Activated naive CD8-positive, alpha-beta T cell treated with anti-CD3 and anti-CD28 coated beads, Interleukin-2, amount 50 U/mL, for 24 hours (primary cell): ENCODE results near the gene ADAMTS7.

ENCODE experiments used
- ATAC-seq: fragments of 150-1000 bp; cut with Tn5 transposase; one replicate; pipeline ENCODE4 v1.10.0; 2021
- DNase-seq: peaks from one replicate; pipeline ENCODE4 v3.0.0; 2021
- H3K27ac Mint-ChIP-seq: one replicate; pipeline ENCODE4 v1.8.0; 2021; ENCODE audit warnings: mild to moderate bottlenecking, mixed read lengths
- H3K27me3 Mint-ChIP-seq: one replicate; pipeline ENCODE4 v1.8.0; 2021; ENCODE audit warnings: mixed read lengths
- H3K36me3 Mint-ChIP-seq: one replicate; pipeline ENCODE4 v1.8.0; 2021; ENCODE audit warnings: low read depth, mixed read lengths
- H3K4me1 Mint-ChIP-seq: one replicate; pipeline ENCODE4 v1.8.0; 2021; ENCODE audit warnings: mixed read lengths
- H3K4me3 Mint-ChIP-seq: one replicate; pipeline ENCODE4 v1.8.0; 2021; ENCODE audit warnings: mild to moderate bottlenecking, moderate library complexity, mixed read lengths
- H3K9me3 Mint-ChIP-seq: one replicate; pipeline ENCODE4 v1.8.0; 2021; ENCODE audit warnings: mixed read lengths

Gene ADAMTS7

GRCh38 chr15:78838489-78838888 is 27.2 kb upstream of the ADAMTS7 start:
- ATAC-seq (no peak), DNase-seq (no peak)
- Mint-ChIP-seq H3K4me1 (peaks cover 37% of the 10 kb centered on the region), H3K27ac (no peak overlapping the region), H3K36me3 (no peaks in the 10 kb centered on the region), H3K27me3 (no peaks in the 10 kb centered on the region), H3K9me3 (no peaks in the 10 kb centered on the region), H3K4me3 (no peak overlapping the region)

GRCh38 chr15:78837543-78837942 is 26.3 kb upstream of the ADAMTS7 start:
- peaks cover under 1% of the 10 kb centered on the region for H3K27me3 Mint-ChIP-seq
- H3K27ac Mint-ChIP-seq = no peak overlapping the region
- H3K9me3 Mint-ChIP-seq = no peaks in the 10 kb centered on the region
- no peak overlapping the region for H3K4me3 Mint-ChIP-seq
- H3K36me3 Mint-ChIP-seq = no peaks in the 10 kb centered on the region
- peaks cover 32% of the 10 kb centered on the region for H3K4me1 Mint-ChIP-seq
- DNase-seq = no peak
- no peak for ATAC-seq

- H3K9me3 Mint-ChIP-seq = no peaks in the 10 kb centered on the region
- no peak overlapping the region for H3K4me3 Mint-ChIP-seq
- H3K27me3 Mint-ChIP-seq = peaks cover 5% of the 10 kb centered on the region
- H3K4me1 Mint-ChIP-seq = peaks cover 28% of the 10 kb centered on the region
- ATAC-seq (no peak), DNase-seq (no peak)
- H3K36me3 Mint-ChIP-seq = no peaks in the 10 kb centered on the region
- no peak overlapping the region for H3K27ac Mint-ChIP-seq
These were observed 25.9 kb upstream of the ADAMTS7 start for GRCh38 chr15:78837131-78837530.

GRCh38 chr15:78836333-78836732 is 25.1 kb upstream of the ADAMTS7 start:
- H3K27ac Mint-ChIP-seq = no peak overlapping the region
- peaks cover 20% of the 10 kb centered on the region for H3K4me1 Mint-ChIP-seq
- no peaks in the 10 kb centered on the region for H3K36me3 Mint-ChIP-seq
- DNase-seq (no peak), ATAC-seq (no peak)
- peaks cover 10% of the 10 kb centered on the region for H3K27me3 Mint-ChIP-seq
- H3K9me3 Mint-ChIP-seq = no peaks in the 10 kb centered on the region
- H3K4me3 Mint-ChIP-seq = no peak overlapping the region

- DNase-seq = no peak
- no peaks in the 10 kb centered on the region for H3K36me3 Mint-ChIP-seq
- H3K27me3 Mint-ChIP-seq = peaks cover 11% of the 10 kb centered on the region
- no peak overlapping the region for H3K4me3 Mint-ChIP-seq
- ATAC-seq = peak; percentile 47
- H3K4me1 Mint-ChIP-seq = peaks cover 7% of the 10 kb centered on the region
- no peak overlapping the region for H3K27ac Mint-ChIP-seq
- no peaks in the 10 kb centered on the region for H3K9me3 Mint-ChIP-seq
These were observed 20.3 kb upstream of the ADAMTS7 start for GRCh38 chr15:78831229-78832207.

- DNase-seq (peak; percentile 12), ATAC-seq (peak; percentile 56)
- Mint-ChIP-seq H3K36me3 (no peaks in the 10 kb centered on the region), H3K27ac (peak overlapping the region; percentile 35), H3K9me3 (no peaks in the 10 kb centered on the region), H3K4me1 (peaks cover 7% of the 10 kb centered on the region), H3K27me3 (peaks cover 11% of the 10 kb centered on the region), H3K4me3 (peak overlapping the region; percentile 66)
These were observed 19.4 kb upstream of the ADAMTS7 start for GRCh38 chr15:78830514-78831228.

- no peaks in the 10 kb centered on the region for H3K9me3 Mint-ChIP-seq
- H3K36me3 Mint-ChIP-seq = no peaks in the 10 kb centered on the region
- H3K4me3 Mint-ChIP-seq = no peak overlapping the region
- peaks cover 11% of the 10 kb centered on the region for H3K27me3 Mint-ChIP-seq
- ATAC-seq (no peak), DNase-seq (no peak)
- no peak overlapping the region for H3K27ac Mint-ChIP-seq
- peaks cover 7% of the 10 kb centered on the region for H3K4me1 Mint-ChIP-seq
These were observed 17.7 kb upstream of the ADAMTS7 start for GRCh38 chr15:78828920-78829319.

- DNase-seq (no peak), ATAC-seq (peak; percentile 63)
- no peak overlapping the region for H3K4me3 Mint-ChIP-seq
- H3K36me3 Mint-ChIP-seq = no peaks in the 10 kb centered on the region
- H3K27me3 Mint-ChIP-seq = peaks cover 5% of the 10 kb centered on the region
- peaks cover 4% of the 10 kb centered on the region for H3K4me1 Mint-ChIP-seq
- no peak overlapping the region for H3K27ac Mint-ChIP-seq
- H3K9me3 Mint-ChIP-seq = no peaks in the 10 kb centered on the region
These were observed 11.2 kb upstream of the ADAMTS7 start for GRCh38 chr15:78822514-78822913.

GRCh38 chr15:78811825-78812183 is 540 bp upstream of the ADAMTS7 start:
- H3K36me3 Mint-ChIP-seq = no peaks in the 10 kb centered on the region
- H3K4me3 Mint-ChIP-seq = peak overlapping the region; percentile 66
- H3K27ac Mint-ChIP-seq = no peak overlapping the region
- peaks cover 46% of the 10 kb centered on the region for H3K27me3 Mint-ChIP-seq
- peaks cover 7% of the 10 kb centered on the region for H3K9me3 Mint-ChIP-seq
- DNase-seq (no peak), ATAC-seq (peak; percentile 4)
- peaks cover 13% of the 10 kb centered on the region for H3K4me1 Mint-ChIP-seq

- no peaks in the 10 kb centered on the region for H3K36me3 Mint-ChIP-seq
- DNase-seq (peak; percentile 14), ATAC-seq (no peak)
- peaks cover 41% of the 10 kb centered on the region for H3K27me3 Mint-ChIP-seq
- H3K4me3 Mint-ChIP-seq = peak overlapping the region; percentile 73
- peaks cover 7% of the 10 kb centered on the region for H3K9me3 Mint-ChIP-seq
- peaks cover 13% of the 10 kb centered on the region for H3K4me1 Mint-ChIP-seq
- H3K27ac Mint-ChIP-seq = no peak overlapping the region
These were observed 721 bp downstream of the ADAMTS7 start for GRCh38 chr15:78810362-78811123.

GRCh38 chr15:78810003-78810361 is 1.3 kb downstream of the ADAMTS7 start:
- no peak overlapping the region for H3K27ac Mint-ChIP-seq
- H3K27me3 Mint-ChIP-seq = peaks cover 40% of the 10 kb centered on the region

GRCh38 chr15:78808550-78808949 is 2.7 kb downstream of the ADAMTS7 start:
- Mint-ChIP-seq H3K4me1 (peaks cover 13% of the 10 kb centered on the region), H3K9me3 (peaks cover 7% of the 10 kb centered on the region), H3K4me3 (no peak overlapping the region), H3K27me3 (peaks cover 30% of the 10 kb centered on the region), H3K27ac (no peak overlapping the region), H3K36me3 (no peaks in the 10 kb centered on the region)
- ATAC-seq (no peak), DNase-seq (peak; percentile 33)

More at GRCh38 chr15:78810003-78810361, 1.3 kb downstream of the ADAMTS7 start:
- no peak for ATAC-seq
- Mint-ChIP-seq H3K4me3 (peak overlapping the region; percentile 73), H3K4me1 (peaks cover 13% of the 10 kb centered on the region), H3K9me3 (peaks cover 7% of the 10 kb centered on the region), H3K36me3 (no peaks in the 10 kb centered on the region)
- no peak for DNase-seq

- no peak overlapping the region for H3K4me3 Mint-ChIP-seq
- DNase-seq = no peak
- no peak overlapping the region for H3K27ac Mint-ChIP-seq
- H3K9me3 Mint-ChIP-seq = peaks cover 7% of the 10 kb centered on the region
- H3K4me1 Mint-ChIP-seq = peaks cover 9% of the 10 kb centered on the region
- peaks cover 21% of the 10 kb centered on the region for H3K27me3 Mint-ChIP-seq
- no peaks in the 10 kb centered on the region for H3K36me3 Mint-ChIP-seq
- no peak for ATAC-seq
These were observed 3.9 kb downstream of the ADAMTS7 start for GRCh38 chr15:78807359-78807758.

GRCh38 chr15:78804391-78804792 is 6.9 kb downstream of the ADAMTS7 start:
- H3K9me3 Mint-ChIP-seq = peaks cover 7% of the 10 kb centered on the region
- H3K4me1 Mint-ChIP-seq = no peaks in the 10 kb centered on the region
- ATAC-seq (no peak), DNase-seq (no peak)
- no peak overlapping the region for H3K4me3 Mint-ChIP-seq
- no peaks in the 10 kb centered on the region for H3K36me3 Mint-ChIP-seq
- no peak overlapping the region for H3K27ac Mint-ChIP-seq
- H3K27me3 Mint-ChIP-seq = peaks cover 9% of the 10 kb centered on the region
